DMS 273 (cell line): ENCODE results near the gene RSPH10B2.
"Not testable (repeated sequence)": the region's sequence is repeated elsewhere in the genome, so short reads cannot be mapped to it uniquely, and the experiment has no call there.

Source experiments
- DNase-seq: peaks from one replicate; lab custom pipeline; 2025; ENCODE audit not compliant: unreplicated experiment; lab: John Stamatoyannopoulos, UW

The RSPH10B2 gene

GRCh38 chr7:6753964-6754363 is at the start of gene RSPH10B2:
RSPH10B2 (plus strand) TSS chr7:6754103; CDS start chr7:6757678, 3,575 bp downstream.
- DNase-seq: not testable (repeated sequence)

DNA sequence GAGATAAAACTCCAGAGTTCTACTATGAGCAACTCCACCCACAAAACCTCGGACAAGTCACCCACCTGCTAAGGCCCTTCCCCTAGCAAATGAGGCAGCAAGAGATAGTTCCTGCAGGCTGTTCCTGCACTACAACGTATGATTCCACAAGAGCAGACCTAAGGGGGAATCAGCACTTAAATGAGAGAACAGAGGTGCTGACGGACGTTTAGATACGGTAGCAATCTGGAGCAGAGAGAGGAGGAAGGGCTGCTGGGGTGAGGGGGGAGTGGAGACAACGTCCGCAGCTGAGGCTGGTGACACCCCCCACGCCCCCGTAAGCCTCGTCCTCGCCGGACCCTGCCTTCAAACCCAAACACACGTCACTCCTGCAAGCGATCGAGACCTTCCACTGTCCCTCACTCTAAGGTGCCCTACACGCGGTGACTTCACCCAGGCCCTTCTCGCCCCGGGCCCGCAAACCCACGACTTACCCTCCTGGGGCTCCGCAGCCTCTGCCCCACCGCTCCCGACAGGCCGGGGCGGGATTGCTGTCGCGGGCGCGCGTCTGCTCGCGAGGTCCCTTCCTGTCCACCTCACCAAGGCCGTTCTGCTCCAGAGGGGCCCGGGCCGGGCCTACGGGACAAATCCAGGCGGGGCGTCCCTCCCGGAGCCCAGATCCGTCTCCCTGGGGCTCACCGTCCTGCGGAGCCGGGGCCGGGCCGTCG is 47.8 kb upstream of the RSPH10B2 start:
- DNase-seq: peak; percentile 72

- peak; percentile 99 for DNase-seq
Measured at GRCh38 chr7:6706666-6707407, 47.1 kb upstream of the RSPH10B2 start, which contains the start of gene ZNF12. ZNF12 (minus strand) TSS chr7:6706947; CDS start chr7:6705173, 1,774 bp downstream.

DNA sequence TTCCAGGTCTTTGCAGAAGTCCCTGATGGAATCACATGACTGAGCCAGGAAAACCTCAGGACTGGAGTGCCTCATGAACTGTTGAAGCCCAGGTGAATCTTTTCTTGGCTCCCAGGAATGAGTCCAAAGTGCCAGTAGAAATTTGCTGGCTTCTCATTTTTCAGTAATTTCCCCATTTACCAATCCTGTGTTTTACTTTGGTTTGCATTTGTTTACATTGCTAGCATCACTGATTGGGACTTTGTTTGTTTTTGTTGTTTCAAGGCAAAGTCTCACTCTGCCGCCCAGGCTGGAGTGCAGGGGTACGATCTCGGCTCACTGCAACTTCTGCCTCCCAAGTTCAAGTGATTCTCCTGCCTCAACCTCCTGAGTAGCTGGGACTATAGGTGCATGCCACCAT is 45.6 kb upstream of the RSPH10B2 start:
- no peak for DNase-seq

DNA sequence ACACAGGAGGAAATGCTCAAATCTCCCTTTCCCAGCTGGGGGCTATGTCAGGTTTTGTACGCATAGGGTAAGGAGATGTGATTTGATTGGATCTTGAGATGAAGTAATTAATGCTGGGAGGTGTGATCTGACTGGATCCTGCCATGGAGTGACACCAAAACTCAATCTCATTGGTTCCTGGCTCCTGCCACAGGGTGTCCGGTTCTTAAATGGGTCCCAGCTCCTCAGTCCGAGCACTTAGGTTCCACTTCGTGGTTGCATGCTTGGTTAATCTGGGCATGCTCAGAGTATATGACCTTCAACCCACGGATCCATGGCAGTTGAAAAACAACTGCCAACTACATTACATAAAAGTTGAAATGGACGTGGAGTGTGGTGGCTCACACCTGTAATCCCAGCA is 44.1 kb upstream of the RSPH10B2 start:
- peak; percentile 66 for DNase-seq

DNA sequence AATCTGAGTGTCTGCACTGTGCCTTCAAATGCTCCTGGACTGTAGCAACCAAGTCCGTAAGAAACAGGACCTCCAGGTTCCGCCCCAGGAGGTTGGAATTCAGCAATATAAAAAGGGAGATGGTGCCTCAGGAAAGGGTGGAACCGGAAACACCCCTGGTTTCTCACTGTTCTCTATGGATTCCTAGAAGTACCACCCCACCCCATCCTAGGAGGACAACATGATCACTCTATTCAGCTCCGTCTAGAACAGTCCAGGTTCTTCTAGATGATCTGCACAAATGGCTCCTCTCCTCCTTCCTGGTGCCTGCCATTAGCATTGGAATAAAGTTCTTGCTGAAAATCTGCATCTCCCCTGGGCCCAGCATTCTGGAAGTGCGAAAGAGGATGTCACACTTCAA is 39.5 kb upstream of the RSPH10B2 start:
- no peak for DNase-seq

- DNase-seq: not testable (repeated sequence)
Measured at GRCh38 chr7:6715898-6716297, 38.0 kb upstream of the RSPH10B2 start.

DNA sequence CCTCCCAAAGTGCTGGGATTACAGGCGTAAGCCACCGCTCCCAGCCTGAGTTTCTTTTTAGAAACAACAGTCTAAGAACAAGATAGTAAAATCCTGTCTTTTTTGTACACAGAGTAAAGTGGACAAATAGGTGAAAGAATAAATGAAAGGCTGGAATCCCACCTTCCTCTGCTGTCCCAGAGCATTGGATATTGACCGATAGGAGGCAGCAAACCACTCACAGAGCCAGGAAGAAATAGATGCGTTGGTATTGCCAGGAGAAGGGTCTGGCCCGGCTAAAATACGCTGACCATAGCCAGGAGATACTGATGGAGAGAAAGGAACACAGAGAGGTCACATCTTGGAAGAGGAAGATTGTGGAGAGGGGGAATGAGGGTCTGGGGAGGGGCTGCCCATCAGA is 35.8 kb upstream of the RSPH10B2 start:
- no peak for DNase-seq

DNA sequence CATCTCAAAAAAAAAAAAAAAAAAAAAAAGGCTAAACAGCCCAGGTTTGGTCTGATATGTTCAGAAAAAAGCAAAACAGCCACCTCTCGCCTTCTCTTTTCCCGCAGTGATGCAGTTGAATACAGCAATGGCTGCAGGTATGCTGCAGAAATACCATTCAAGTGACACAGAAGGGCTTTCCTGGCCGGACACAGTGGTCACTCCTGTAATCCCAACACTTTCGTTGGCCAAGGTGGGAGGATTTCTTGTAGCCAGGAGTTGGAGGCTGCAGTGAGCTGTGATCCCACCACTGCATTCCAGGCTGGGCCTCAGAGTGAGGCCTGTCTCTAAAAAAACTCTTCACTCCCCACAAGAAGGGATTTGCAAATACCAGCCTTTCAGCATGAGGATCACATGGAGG is 29.6 kb upstream of the RSPH10B2 start:
- DNase-seq: not testable (repeated sequence)

- no peak for DNase-seq
Measured at GRCh38 chr7:6725003-6725402, 28.9 kb upstream of the RSPH10B2 start.

- DNase-seq: not testable (repeated sequence)
Measured at GRCh38 chr7:6726341-6726740, 27.6 kb upstream of the RSPH10B2 start.

DNA sequence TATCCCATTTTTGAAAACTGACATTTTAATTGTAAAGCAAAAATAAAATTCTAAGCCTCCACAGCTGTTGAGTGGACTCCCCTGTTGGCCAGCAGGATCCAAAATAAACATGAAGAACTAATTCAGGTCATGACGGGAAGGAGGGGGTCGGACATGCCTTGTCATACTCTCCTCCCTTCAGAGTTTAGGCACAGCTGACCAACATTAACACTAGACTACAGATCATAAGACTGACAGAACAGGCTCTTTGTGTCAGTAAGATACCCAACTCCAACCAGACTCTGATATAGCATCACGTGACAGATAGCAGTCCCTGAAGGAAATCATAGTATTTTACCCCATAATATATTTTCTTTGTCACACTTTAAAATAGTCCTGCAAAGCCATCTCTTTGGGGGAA is 26.2 kb upstream of the RSPH10B2 start:
- no peak for DNase-seq

GRCh38 chr7:6728893-6729491 is 24.9 kb upstream of the RSPH10B2 start:
- not testable (repeated sequence) for DNase-seq

DNA sequence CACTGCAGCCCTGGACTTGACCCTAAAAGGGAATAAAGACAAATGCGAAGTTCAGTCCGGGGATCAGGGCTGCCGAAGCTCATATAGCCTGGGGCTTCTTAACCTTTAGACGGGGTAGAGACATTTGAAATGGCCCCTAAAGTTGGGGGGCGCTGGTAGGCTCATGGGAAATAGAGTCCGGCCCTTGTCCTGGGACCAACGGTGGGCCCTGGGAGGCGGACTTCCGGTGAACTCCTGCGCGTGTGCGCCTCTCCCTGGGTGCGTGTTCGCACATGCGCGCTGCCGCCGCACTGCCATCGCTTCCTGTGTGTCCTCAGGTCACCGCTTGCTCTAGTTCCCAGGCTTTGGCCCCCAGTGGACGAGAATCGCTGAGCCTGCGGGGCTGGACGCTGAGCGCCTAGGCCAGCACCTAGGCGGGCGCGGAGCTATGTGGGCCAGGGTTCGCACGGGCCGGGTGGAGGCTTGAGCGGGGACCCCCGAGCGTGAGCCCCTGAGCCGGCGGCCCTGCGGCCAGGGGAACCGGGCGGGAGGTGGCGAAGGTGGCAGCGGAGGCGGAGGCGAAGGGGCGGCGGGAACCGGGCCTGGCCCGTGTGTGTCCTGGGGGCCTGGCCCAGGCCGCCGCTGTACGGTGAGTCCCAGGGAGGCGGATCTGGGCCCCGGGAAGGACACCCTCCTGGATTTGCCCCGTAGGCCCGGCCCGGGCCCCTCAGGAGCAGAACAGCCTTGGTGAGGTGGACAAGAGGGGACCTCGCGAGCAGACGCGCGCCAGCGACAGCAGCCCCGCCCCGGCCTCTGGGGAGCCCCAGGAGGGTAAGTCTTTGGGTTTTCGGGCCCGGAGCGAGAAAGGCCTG is 24.2 kb upstream of the RSPH10B2 start:
- peak; percentile 97 for DNase-seq

- DNase-seq: no peak
Measured at GRCh38 chr7:6730343-6730633, 23.6 kb upstream of the RSPH10B2 start.

DNA sequence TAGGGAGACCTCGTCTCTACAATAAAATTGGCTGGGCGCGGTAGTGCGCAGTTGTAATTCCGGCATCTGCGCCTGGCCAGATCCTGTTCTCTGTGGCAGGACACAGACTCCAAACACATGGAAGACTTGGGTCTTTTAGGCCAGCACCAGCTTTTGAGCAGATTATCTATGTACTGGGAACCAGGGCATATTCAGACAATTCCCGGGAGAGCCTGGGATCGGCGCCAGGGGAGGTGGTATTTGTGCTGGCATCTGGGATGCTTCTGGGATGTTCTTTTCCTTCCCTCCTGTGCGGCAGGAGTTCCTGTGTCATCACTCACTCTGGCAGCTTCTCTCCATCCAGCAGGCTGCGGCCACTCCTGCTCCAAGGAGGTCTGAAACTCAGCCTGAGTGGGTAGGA is 15.5 kb upstream of the RSPH10B2 start:
- not testable (repeated sequence) for DNase-seq

- DNase-seq: not testable (repeated sequence)
Measured at GRCh38 chr7:6744410-6745100, 9.3 kb upstream of the RSPH10B2 start.

DNA sequence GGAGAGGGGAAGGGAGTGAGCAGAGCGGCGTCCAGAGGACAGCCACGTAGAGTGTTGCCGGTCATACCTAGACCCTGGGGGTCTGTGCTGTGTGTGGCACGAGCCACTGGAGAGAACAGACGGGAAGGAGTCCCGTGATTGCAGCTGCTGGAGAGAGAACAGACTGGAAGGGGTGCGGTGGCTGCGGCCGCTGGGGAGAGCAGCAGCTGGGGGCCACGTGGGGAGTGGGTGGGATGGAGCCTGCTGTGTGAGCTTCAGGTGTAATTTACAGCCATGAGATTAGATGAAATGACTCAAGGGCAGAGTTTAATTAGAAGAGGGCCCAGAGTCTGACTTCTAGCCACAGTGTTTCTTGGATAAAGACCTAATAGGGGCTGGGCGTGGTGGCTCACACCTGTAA is 4.6 kb upstream of the RSPH10B2 start:
- DNase-seq: not testable (repeated sequence)

DNA sequence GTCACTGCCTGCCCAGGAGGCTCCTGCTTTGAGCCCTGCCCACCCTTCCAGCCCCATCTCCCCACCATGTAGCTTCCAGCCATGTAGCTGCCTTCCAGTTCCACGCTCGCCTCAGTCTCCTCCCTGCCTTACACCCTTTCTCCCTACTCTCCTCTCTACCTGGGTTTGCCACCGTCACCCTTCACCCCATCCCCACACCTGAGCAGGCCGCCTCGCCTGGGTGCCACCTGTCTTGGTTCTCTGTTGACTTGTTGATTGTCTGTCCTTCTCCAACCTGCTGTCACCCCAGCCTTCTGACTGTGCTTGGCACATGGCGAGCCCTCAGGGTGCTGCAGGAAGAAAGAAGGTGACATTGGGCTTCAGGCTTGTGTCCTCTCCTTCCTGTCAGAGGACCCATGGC is 3.7 kb upstream of the RSPH10B2 start:
- not testable (repeated sequence) for DNase-seq

- DNase-seq: not testable (repeated sequence)
Measured at GRCh38 chr7:6761186-6761585, 7.3 kb downstream of the RSPH10B2 start.

DNA sequence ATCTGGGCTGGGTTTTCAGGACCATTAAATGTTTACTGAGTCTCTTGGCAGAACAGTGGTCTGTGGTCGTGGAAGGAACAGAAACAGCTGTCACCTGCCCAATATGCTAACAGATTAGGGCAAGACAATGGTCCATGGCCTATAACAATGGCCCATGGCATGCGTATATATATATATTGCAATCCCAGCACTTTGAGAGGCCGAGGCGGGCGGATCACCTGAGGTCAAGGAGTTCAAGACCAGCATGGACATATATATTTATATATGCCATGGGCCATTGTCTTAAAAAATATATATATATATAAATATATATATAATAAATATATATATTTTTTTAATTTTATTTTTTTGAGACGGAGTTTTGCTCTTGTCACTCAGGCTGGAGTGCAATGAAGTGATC is 27.7 kb downstream of the RSPH10B2 start:
- DNase-seq: not testable (repeated sequence)
